ENCODE data around the gene PARD3. TPM values are rescaled to one million over a fixed set of nuclear protein-coding genes. Genes with fewer than 3 reads are reported as not detected.
A peak's percentile ranks its signal among the peaks of the same experiment; 100 is the strongest.

The PARD3 gene
- total RNA-seq, 3 donors from 2014 or later (not counting 1 experiment from before 2014, with no cell fraction given) = 0.14 to 0.49 (median 0.38) TPM

DNA sequence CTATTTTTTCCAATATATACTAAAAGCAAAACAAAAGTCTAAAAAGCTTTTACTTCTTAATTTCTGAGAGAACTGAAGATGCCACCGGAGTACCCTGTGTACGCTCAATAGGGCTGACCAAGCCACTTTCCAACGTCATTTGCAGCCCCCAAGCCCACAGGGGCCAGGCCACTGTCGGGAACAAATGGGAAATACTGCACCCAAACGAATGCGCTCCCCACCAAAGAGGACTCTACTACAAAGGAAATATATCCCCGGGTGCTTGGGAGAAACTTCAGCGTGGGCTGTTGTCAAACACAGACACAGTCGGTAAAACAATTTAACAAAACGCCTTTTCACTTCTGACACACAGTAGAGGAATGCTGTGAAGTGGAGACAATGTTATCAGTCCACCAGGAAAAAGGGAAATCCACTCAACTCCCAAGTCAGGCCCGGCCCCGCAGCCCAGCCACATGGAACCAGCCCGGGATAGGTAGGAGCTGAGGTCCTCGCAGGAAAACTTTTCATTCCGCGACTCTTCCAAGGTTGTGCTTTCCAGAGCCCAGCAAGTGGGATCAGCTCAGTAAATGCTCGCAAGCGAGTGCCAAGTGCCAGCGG lies 1.4 kb downstream of the PARD3 start:
- no peaks in the 10 kb centered on the region for H3K36me3 ChIP-seq (ENCODE audit: control insufficient read depth, insufficient read depth, low read length)

GRCh38 chr10:34812771-34813170 lies 2.3 kb downstream of the PARD3 start:
- H3K4me1 Mint-ChIP-seq = peaks cover 4 to 5% of the 10 kb centered on the region in 2 donors

More for the DNA sequence above, 1.4 kb downstream of the PARD3 start:
- H3K27ac Mint-ChIP-seq = no peak overlapping the region
- Histone ChIP-seq H3K27me3 (ENCODE audit: control insufficient read depth, insufficient read depth, low read length) (peaks cover 8% of the 10 kb centered on the region), H3K27ac (ENCODE audit: low read length) (no peak overlapping the region), H3K9me3 (ENCODE audit: control insufficient read depth, insufficient read depth, low read length) (no peaks in the 10 kb centered on the region), H3K4me3 (ENCODE audit: low read length) (no peak overlapping the region), H3K4me1 (ENCODE audit: control insufficient read depth, insufficient read depth, low read length) (peaks cover 4% of the 10 kb centered on the region)
- ATAC-seq (no peak), DNase-seq (no peak)
- TF ChIP-seq, protein P1, sequence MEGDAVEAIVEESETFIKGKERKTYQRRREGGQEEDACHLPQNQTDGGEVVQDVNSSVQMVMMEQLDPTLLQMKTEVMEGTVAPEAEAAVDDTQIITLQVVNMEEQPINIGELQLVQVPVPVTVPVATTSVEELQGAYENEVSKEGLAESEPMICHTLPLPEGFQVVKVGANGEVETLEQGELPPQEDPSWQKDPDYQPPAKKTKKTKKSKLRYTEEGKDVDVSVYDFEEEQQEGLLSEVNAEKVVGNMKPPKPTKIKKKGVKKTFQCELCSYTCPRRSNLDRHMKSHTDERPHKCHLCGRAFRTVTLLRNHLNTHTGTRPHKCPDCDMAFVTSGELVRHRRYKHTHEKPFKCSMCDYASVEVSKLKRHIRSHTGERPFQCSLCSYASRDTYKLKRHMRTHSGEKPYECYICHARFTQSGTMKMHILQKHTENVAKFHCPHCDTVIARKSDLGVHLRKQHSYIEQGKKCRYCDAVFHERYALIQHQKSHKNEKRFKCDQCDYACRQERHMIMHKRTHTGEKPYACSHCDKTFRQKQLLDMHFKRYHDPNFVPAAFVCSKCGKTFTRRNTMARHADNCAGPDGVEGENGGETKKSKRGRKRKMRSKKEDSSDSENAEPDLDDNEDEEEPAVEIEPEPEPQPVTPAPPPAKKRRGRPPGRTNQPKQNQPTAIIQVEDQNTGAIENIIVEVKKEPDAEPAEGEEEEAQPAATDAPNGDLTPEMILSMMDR (IDR thresholded peaks at IDR 0.05) = no peak
- no peaks in the 10 kb centered on the region for H3K9me3 Mint-ChIP-seq
- intact Hi-C loops (cut with micrococcal nuclease) = no loop called here
- WGBS (ENCODE audit: insufficient coverage) = 28% methylated on average over 19 of the region's 19 CpGs
- peak overlapping the region; percentile 69 for H3K4me3 Mint-ChIP-seq
- H3K4me1 Mint-ChIP-seq = peaks cover 4 to 5% of the 10 kb centered on the region in 2 donors
- H3K27me3 Mint-ChIP-seq (ENCODE audit: low read depth in 2 of 2) = peaks cover 54 to 77% of the 10 kb centered on the region in 2 donors
- H3K36me3 Mint-ChIP-seq = no peaks in the 10 kb centered on the region

GRCh38 chr10:34811968-34812514 lies 3.1 kb downstream of the PARD3 start:
- no CpG with 5 or more reads among the region's 1 CpG for WGBS (ENCODE audit: insufficient coverage)
- H3K4me3 Mint-ChIP-seq = no peak overlapping the region
- H3K4me1 Mint-ChIP-seq = peaks cover 4 to 5% of the 10 kb centered on the region in 2 donors
- Histone ChIP-seq H3K27ac (ENCODE audit: low read length) (no peak overlapping the region), H3K27me3 (ENCODE audit: control insufficient read depth, insufficient read depth, low read length) (peaks cover 5% of the 10 kb centered on the region), H3K9me3 (ENCODE audit: control insufficient read depth, insufficient read depth, low read length) (no peaks in the 10 kb centered on the region), H3K4me1 (ENCODE audit: control insufficient read depth, insufficient read depth, low read length) (peaks cover 4% of the 10 kb centered on the region), H3K4me3 (ENCODE audit: low read length) (no peak overlapping the region), H3K36me3 (ENCODE audit: control insufficient read depth, insufficient read depth, low read length) (no peaks in the 10 kb centered on the region)
- H3K27me3 Mint-ChIP-seq (ENCODE audit: low read depth in 2 of 2) = peaks cover 55 to 69% of the 10 kb centered on the region in 2 donors
- no peaks in the 10 kb centered on the region for H3K36me3 Mint-ChIP-seq
- H3K27ac Mint-ChIP-seq = no peak overlapping the region
- intact Hi-C loops (cut with micrococcal nuclease) = no loop called here
- DNase-seq = no peak
- no peaks in the 10 kb centered on the region for H3K9me3 Mint-ChIP-seq
- TF ChIP-seq, protein P1 (IDR thresholded peaks at IDR 0.05) = no peak
- ATAC-seq = no peak

More at GRCh38 chr10:34812771-34813170, 2.3 kb downstream of the PARD3 start:
- no peak for DNase-seq
- Mint-ChIP-seq H3K9me3 (no peaks in the 10 kb centered on the region), H3K4me3 (no peak overlapping the region), H3K27ac (no peak overlapping the region), H3K27me3 (ENCODE audit: low read depth in 2 of 2) (peaks cover 55 to 76% of the 10 kb centered on the region in 2 donors), H3K36me3 (no peaks in the 10 kb centered on the region)
- WGBS (ENCODE audit: insufficient coverage) = 89% methylated on average over 5 of the region's 5 CpGs
- Histone ChIP-seq H3K9me3 (ENCODE audit: control insufficient read depth, insufficient read depth, low read length) (no peaks in the 10 kb centered on the region), H3K27ac (ENCODE audit: low read length) (no peak overlapping the region), H3K4me3 (ENCODE audit: low read length) (no peak overlapping the region), H3K4me1 (ENCODE audit: control insufficient read depth, insufficient read depth, low read length) (peaks cover 4% of the 10 kb centered on the region), H3K36me3 (ENCODE audit: control insufficient read depth, insufficient read depth, low read length) (no peaks in the 10 kb centered on the region), H3K27me3 (ENCODE audit: control insufficient read depth, insufficient read depth, low read length) (peaks cover 8% of the 10 kb centered on the region)
- TF ChIP-seq, protein P1 (IDR thresholded peaks at IDR 0.05) = no peak
- intact Hi-C loops (cut with micrococcal nuclease) = no loop called here
- no peak for ATAC-seq
